Left ventricle myocardium superior (tissue), 1 donor: ENCODE results near the gene ZSWIM6. TPM values are rescaled to one million over a fixed set of nuclear protein-coding genes. Genes with fewer than 3 reads are reported as not detected.
A peak's percentile ranks its signal among the peaks of the same experiment; 100 is the strongest.

ENCODE experiments used
- ATAC-seq: fragments of 200-7000 bp; cut with Tn5 transposase; one replicate; pipeline ENCODE4 v1.9.1; 2020; ENCODE audit warnings: mild to moderate bottlenecking, moderate library complexity
- DNase-seq: peaks from one replicate; pipeline ENCODE4 v3.0.0-alpha.2; 2020
- intact Hi-C: fragments of 100-400 bp; cut with micrococcal nuclease; formaldehyde crosslinking; loops from one replicate; pipeline ENCODE4 v1.11.0; 2022
- total RNA-seq: library from RNA; stranded (reverse); fragmentation: NEBNext Ultra II Directional; extraction: Animal tissue kit (Norgen Biotek cat#: 25700); gene quantifications from one replicate; pipeline ENCODE4 v1.2.1, GENCODE V29; 2021
- donor health status: DM: no; HTN: yes; CAD: no; lungs with severe emphysema.

ZSWIM6 gene
- total RNA-seq, 1 donor from 2014 or later: 8.0 TPM

DNA sequence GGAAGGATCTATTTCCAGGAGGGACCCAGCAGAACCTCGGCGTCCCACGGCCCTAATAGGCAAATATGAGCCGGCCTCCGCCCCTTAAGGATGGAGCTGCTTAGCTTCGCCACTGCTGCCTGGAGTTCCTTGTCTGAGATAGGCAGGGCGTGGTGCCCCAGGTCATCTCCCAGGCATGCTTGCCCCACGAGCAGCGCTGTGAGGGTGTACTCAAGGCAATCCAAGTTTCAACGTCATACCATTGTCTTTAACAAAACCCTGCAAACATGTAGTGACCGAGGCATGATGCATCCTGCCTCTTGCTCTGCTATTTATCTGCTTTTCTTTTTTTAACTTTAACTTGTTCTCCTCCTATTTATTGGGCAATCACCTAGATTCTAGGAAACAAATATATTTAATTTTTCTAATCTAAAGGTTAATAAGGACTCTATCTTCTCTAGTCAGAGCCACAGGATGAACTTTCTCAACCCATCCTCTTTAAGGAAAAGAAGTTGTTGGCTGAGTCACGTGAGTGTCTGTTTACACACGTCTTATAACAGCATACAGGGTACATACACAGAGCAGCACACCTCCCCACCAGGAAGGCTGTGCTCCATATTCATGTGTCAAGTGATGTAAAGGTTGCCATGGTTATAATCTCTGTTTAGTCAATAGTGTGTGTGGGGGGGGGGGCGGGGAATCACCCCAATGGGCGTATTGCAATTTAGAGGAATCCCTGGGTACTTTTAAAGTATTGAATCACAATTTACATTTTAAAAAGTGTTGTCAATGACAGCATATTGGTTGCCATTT lies 27.3 kb upstream of the ZSWIM6 start:
- no peak for DNase-seq
- ATAC-seq: peak; percentile 42
- intact Hi-C loops: no loop called here

DNA sequence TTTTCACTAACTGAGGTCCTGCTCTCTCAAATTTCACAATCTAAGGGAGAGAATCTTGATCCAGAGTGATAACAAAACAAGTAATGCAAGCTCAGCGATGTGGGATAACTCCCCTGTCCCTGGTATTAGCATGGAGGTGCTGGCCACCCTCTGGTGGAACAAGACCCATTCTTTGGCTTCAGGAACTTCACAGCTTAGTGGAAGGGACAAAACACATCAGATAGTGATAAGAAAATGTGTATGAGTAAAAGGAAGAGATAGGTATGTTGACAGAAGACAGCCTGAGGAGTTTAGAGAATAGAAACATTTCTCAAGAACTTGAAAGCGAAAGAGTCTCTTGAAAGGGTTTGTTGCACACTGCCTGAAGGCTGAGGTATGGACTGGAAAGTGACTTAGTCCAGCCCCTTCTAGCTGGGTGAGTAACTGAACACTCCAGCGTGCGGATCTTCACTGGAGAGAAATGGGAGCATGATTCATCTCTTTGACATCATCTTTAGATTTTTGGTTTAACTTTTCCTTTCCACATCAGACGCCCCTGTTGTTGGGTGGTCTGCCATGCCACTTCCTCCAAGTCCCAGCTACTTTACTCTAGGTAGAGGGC lies 25.4 kb upstream of the ZSWIM6 start:
- ATAC-seq (no peak), DNase-seq (no peak)
- intact Hi-C loops: no loop called here

GRCh38 chr5:61307191-61307590 lies 24.9 kb upstream of the ZSWIM6 start:
- intact Hi-C loops: no loop called here
- no peak for ATAC-seq
- no peak for DNase-seq

DNA sequence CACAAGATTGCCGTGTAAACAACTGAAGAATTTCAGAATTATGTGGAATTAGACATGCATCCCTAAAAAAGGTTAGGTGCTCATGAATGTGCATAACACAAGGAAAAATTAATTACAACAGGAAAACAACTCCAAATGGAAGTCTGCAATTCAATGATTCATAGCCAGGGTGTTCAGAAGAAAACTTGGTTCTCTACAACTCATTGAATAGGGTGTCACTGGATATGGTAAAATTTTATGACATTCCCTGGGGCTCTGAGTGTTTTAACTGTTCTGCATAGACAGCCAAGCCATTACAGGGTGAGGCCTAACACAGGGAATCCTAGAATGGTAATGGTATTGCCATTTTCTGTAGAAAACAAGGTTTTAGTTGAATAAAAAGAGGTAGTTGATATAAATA lies 24.4 kb upstream of the ZSWIM6 start:
- intact Hi-C loops: no loop called here
- DNase-seq (no peak), ATAC-seq (no peak)

GRCh38 chr5:61308712-61309111 lies 23.3 kb upstream of the ZSWIM6 start:
- ATAC-seq (no peak), DNase-seq (no peak)
- intact Hi-C loops: no loop called here

GRCh38 chr5:61309115-61309514 lies 22.9 kb upstream of the ZSWIM6 start:
- intact Hi-C loops: no loop called here
- no peak for ATAC-seq
- DNase-seq: no peak

DNA sequence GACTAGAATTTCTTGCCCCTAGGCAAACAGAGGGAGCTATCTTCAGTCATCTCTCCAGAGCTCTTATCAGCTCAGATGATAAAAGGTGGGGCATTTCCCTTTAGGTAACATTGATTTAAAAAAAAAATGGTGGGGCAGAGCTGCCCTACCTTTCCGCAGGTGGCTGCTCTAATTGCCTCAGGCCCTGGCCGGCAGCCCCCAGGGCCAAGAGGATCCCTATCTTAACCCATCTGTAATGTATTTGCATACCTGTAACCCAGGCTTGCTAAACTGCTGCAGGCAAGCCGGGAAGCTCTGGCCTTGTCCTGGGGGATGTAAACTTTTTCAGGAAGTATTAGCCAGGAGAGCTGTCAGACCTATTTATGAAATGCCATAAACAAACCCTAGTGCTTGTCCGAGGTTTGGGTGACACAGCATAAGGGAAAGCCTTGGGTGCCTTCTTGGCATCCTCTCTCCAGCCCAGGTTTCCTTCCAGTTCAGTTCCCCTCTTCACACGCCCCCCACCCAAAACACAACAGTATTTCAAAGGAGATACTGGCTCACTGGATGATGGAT lies 20.9 kb upstream of the ZSWIM6 start:
- DNase-seq (no peak), ATAC-seq (no peak)
- intact Hi-C loops: no loop called here

DNA sequence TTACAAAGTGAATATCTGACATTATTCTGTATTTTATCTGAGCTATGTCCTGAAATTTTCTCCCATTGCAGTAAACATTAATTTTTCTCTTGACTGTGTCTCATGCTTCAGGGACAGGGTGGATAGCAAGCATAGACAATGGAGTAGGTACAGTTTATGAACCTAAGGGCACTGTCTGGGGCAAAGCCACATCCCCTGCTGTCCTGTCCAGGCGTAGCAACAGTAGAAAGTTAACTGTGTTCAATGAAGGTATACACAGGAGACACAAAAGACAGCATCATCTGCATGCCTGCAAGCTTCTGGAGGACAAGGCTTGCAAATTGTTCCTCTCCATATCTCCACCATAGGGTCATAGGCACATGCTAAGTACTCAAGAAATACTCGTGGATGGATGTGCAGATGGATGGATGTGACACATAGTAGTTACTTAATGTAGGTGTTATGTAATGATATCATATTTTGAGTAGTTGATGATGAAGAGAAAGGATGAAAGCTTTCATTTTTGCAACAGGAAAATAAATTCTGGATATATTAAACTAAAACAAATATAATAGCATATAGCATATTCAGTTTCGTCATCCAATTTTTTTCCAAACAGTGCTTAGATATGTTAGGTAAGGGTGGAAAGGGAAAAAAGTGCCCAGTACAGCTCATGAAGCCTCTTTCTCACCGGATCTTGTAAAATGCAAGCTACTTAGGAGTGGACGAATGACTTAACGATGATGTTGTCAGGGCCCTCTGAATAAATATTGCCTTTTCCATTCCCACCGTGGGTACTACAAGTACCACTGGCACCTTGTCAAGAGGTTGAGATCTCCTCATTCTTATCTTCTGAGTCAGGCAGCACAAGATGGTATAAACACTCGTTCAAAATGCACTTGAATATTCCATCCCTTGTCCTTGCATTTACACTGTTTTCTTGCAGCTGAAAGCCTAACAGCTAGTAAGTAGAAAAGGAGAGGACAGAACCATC lies 19.9 kb upstream of the ZSWIM6 start:
- no peak for ATAC-seq
- DNase-seq: no peak
- intact Hi-C loops: no loop called here

- intact Hi-C loops: no loop called here
- ATAC-seq (no peak), DNase-seq (no peak)
These were observed 17.9 kb upstream of the ZSWIM6 start for GRCh38 chr5:61313960-61314681.

GRCh38 chr5:61318376-61318775 lies 13.7 kb upstream of the ZSWIM6 start:
- ATAC-seq: no peak
- intact Hi-C loops: no loop called here

DNA sequence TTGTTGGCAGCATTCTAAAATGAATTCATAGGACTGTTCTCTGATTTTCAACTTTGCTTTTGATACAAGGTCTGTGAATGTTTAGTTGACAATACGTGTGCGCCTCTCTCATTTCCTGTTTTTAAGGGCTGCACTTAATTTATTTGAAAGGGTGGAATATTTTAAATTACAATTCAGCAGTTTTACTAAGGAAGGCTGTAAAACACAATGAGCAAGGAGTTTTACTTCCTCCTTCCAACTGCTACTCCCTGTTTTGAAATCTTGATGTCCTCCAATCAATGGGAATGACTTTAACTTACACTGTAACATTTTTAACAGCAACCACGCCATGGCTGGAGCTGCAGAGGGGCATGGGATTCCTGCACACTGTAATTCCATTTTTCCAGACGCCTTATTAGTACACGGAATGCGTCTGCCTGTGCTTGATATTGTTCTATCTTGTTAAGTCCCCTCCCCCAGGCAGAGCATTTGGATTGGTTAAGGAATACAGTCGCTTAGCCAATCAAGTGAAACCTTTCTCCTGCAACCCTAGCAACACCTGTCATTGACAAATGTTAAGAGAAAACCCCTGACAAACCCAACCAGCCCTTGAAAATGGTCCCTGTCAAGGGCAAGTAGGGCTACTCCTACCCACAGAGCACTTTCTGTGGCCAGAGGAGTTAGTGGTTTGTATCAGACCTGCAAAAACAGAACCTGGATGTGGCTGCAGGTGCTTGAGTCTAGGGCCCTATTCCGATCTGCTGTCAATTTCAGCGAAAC lies 12.5 kb upstream of the ZSWIM6 start:
- DNase-seq: no peak
- ATAC-seq: peak; percentile 73

More at GRCh38 chr5:61318376-61318775, 13.7 kb upstream of the ZSWIM6 start:
- DNase-seq: no peak

DNA sequence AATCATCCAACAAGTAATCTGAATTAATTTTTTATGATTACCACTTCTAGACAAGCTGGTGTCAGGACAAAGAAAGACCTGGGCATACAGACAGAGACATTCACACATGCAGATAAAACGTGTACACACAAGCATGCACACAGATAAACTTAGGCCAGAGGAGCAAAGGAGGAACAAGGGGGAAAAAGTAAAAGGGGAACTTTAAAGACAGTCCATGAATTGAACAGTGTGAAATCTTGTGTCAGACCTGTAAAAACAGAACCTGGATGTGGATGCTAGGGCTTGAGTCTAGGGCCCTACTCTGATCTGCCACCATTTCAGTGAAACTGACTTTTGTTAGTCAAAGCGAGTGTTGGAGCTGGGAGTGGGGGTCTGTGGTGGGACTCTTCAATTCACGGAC lies 11.2 kb upstream of the ZSWIM6 start:
- peak; percentile 34 for ATAC-seq
- intact Hi-C loops: no loop called here
- no peak for DNase-seq

More for the DNA sequence above, 12.5 kb upstream of the ZSWIM6 start:
- intact Hi-C loops: no loop called here

DNA sequence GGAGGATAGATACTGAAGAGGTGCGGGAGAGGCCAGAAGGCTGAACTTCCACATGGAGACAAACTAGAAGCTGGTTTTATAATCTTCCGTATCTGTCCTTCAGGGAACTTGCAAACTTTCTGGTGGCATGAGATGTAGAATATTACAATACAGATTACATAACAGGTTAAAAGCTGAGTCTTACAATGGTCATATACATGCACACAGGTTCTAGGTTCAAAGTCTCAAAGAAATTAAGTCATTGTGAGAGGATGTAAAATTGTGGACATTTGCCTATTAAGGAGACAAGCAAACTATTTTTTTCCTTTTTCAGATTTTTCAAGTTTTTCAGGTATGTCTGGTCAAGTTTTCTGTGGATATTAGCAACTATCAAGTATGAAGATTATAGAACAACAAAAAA lies 10.4 kb upstream of the ZSWIM6 start:
- ATAC-seq (no peak), DNase-seq (no peak)
- intact Hi-C loops: no loop called here

GRCh38 chr5:61322738-61323725 lies 9.0 kb upstream of the ZSWIM6 start:
- ATAC-seq: peak; percentile 37
- DNase-seq: no peak
- intact Hi-C loops: no loop called here

- no peak for DNase-seq
- ATAC-seq: no peak
- intact Hi-C loops: no loop called here
These were observed 4.0 kb upstream of the ZSWIM6 start for GRCh38 chr5:61327760-61328753.
